HG03066 (cell line): ENCODE results near the gene DNAJC8.

ENCODE experiments used
- ATAC-seq: cut with Tn5 transposase; IDR thresholded peaks from one replicate; pipeline ENCODE4 v1.9.1; 2021; ENCODE audit warnings: low read depth; ENCODE audit not compliant: unreplicated experiment

Gene DNAJC8

GRCh38 chr1:28232558-28233263 is at the start of gene DNAJC8:
DNAJC8 (minus strand) TSS chr1:28233029; CDS start chr1:28232998, 31 bp downstream.
- peak; percentile 49 for ATAC-seq

- ATAC-seq, result no peak
These were observed 49.0 kb upstream of the DNAJC8 start for GRCh38 chr1:28281608-28282425.

GRCh38 chr1:28280977-28281381 is 48.1 kb upstream of the DNAJC8 start:
- no peak for ATAC-seq

GRCh38 chr1:28280501-28280900 is 47.7 kb upstream of the DNAJC8 start:
- no peak for ATAC-seq

- ATAC-seq, result no peak
These were observed 46.9 kb upstream of the DNAJC8 start for GRCh38 chr1:28279721-28280120.

GRCh38 chr1:28278763-28279162 is 45.9 kb upstream of the DNAJC8 start:
- ATAC-seq, result no peak

- no peak for ATAC-seq
These were observed 40.5 kb upstream of the DNAJC8 start for GRCh38 chr1:28273216-28273860.

GRCh38 chr1:28272215-28272852 is 39.5 kb upstream of the DNAJC8 start:
- no peak for ATAC-seq

GRCh38 chr1:28269529-28269928 is 36.7 kb upstream of the DNAJC8 start:
- no peak for ATAC-seq

- ATAC-seq, result no peak
These were observed 34.8 kb upstream of the DNAJC8 start for GRCh38 chr1:28267633-28268032.

- no peak for ATAC-seq
These were observed 34.1 kb upstream of the DNAJC8 start for GRCh38 chr1:28266920-28267322.

GRCh38 chr1:28265577-28265976 is 32.7 kb upstream of the DNAJC8 start:
- ATAC-seq, result no peak

- no peak for ATAC-seq
These were observed 32.1 kb upstream of the DNAJC8 start for GRCh38 chr1:28264897-28265296.

- ATAC-seq, result no peak
These were observed 28.0 kb upstream of the DNAJC8 start for GRCh38 chr1:28260803-28261174.

- ATAC-seq, result peak; percentile 16
These were observed 27.3 kb upstream of the DNAJC8 start for GRCh38 chr1:28259934-28260802.

- ATAC-seq, result peak; percentile 93
These were observed 26.6 kb upstream of the DNAJC8 start, which contains the start of gene SESN2 for GRCh38 chr1:28259252-28259933. SESN2 (plus strand) TSS chr1:28259518; CDS start chr1:28259848, 330 bp downstream.

GRCh38 chr1:28258628-28259251 is 25.9 kb upstream of the DNAJC8 start:
- no peak for ATAC-seq

- no peak for ATAC-seq
These were observed 24.9 kb upstream of the DNAJC8 start for GRCh38 chr1:28257736-28258135.
